ENCODE measurements around the gene CXCR5.

Gene CXCR5

GRCh38 chr11:118877487-118878162 is 6.1 kb upstream of the CXCR5 start:
- no peak for DNase-seq

GRCh38 chr11:118878163-118878563 is 5.5 kb upstream of the CXCR5 start:
- DNase-seq, result peak in 1 of 3 donors; percentile 25

GRCh38 chr11:118881228-118881627 is 2.5 kb upstream of the CXCR5 start:
- no peak for DNase-seq

GRCh38 chr11:118882491-118882890 is 1.2 kb upstream of the CXCR5 start:
- DNase-seq, result peak; percentile 85 to 95 (median 91)

GRCh38 chr11:118883004-118883367 is 706 bp upstream of the CXCR5 start:
- DNase-seq, result no peak

GRCh38 chr11:118884875-118885274 is 1.2 kb downstream of the CXCR5 start:
- DNase-seq, result no peak

- DNase-seq, result no peak
Measured at GRCh38 chr11:118885319-118885718, 1.6 kb downstream of the CXCR5 start.

- peak; percentile 51 to 66 (median 65) for DNase-seq
Measured at GRCh38 chr11:118885831-118886565, 2.3 kb downstream of the CXCR5 start.

- peak; percentile 75 to 82 (median 82) for DNase-seq
Measured at GRCh38 chr11:118886681-118887111, 3.0 kb downstream of the CXCR5 start.

GRCh38 chr11:118887206-118887605 is 3.5 kb downstream of the CXCR5 start:
- DNase-seq, result no peak

- no peak for DNase-seq
Measured at GRCh38 chr11:118888398-118888797, 4.7 kb downstream of the CXCR5 start.

- DNase-seq, result no peak
Measured at GRCh38 chr11:118889797-118890196, 6.1 kb downstream of the CXCR5 start.

GRCh38 chr11:118892514-118892913 is 8.8 kb downstream of the CXCR5 start:
- no peak for DNase-seq

GRCh38 chr11:118892964-118893363 is 9.3 kb downstream of the CXCR5 start:
- DNase-seq, result no peak

- DNase-seq, result no peak
Measured at GRCh38 chr11:118893662-118894061, 10.0 kb downstream of the CXCR5 start.

GRCh38 chr11:118894192-118894591 is 10.5 kb downstream of the CXCR5 start:
- no peak for DNase-seq

- DNase-seq, result no peak
Measured at GRCh38 chr11:118895093-118896039, 11.7 kb downstream of the CXCR5 start.

- no peak for DNase-seq
Measured at GRCh38 chr11:118896472-118896913, 12.8 kb downstream of the CXCR5 start.

- DNase-seq, result no peak
Measured at GRCh38 chr11:118896921-118897591, 13.4 kb downstream of the CXCR5 start.

GRCh38 chr11:118897721-118898310 is 14.1 kb downstream of the CXCR5 start:
- DNase-seq, result no peak

- no peak for DNase-seq
Measured at GRCh38 chr11:118898400-118899295, 15.0 kb downstream of the CXCR5 start.

All from suppressor macrophage treated with lipopolysaccharide for 1 hour (primary cell).